ENCODE measurements around the gene XIRP2.

XIRP2 gene

DNA sequence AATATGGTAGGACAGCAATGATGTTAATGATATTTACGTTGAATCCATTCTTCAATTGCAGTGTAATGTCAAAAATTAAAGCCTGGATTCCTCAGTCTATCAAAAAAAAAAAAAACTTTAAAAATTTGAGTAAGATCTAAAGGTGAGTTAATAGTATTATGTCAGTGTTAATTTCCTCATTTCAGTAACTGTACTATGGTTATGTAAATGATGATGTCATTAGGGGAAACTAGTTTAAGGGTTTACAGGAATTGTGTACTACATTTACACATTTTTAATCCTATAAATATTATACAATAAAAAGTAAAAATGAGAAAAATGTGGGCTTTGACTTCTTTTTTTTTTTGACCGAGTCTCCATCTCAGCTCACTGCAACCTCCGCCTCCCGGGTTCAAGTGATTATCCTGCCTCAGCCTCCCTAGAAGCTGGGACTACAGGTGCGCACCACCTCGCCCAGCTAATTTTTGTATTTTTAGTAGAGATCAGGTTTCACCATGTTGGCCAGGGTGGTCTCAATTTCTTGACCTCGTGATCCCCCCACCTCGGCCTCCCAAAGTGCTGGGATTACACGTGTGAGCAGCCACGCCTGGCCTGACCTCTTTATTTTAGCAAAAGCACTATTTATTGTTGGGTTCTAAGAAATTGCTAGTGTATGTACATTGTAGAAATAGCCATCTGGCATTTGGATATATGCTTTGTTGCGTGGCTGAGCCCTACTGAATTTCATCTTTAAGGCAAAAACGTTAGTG is 106.5 kb downstream of the XIRP2 start:
- no peak for DNase-seq (ENCODE audit: extremely low read depth, low read depth)
- TF ChIP-seq CTCF (IDR thresholded peaks at IDR 0.05; ENCODE audit: low read depth, low read length) = no peak

DNA sequence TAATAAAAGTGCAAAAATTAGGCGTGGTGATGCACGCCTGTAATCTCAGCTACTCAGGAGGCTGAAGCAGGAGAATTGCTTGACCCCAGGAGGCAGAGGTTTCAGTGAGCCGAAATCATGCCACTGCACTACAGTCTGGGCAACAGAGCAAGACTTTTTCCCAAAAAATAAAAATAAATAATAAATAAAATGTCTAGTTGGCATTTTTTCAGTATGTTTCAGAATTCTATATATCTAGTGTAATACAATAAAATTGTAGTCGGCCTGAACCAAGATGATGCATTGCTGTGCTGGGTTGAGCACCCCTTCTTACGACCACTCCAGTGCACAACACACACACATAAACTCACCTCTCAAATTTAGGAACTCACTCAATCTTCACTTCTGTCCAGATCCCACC is 108.2 kb downstream of the XIRP2 start:
- DNase-seq (ENCODE audit: extremely low read depth, low read depth) = no peak

GRCh38 chr2:167001165-167001564 is 112.9 kb downstream of the XIRP2 start:
- DNase-seq (ENCODE audit: extremely low read depth, low read depth) = no peak
- TF ChIP-seq CTCF (IDR thresholded peaks at IDR 0.05; ENCODE audit: low read depth, low read length) = no peak

More for the DNA sequence above, 108.2 kb downstream of the XIRP2 start:
- no peak for TF ChIP-seq CTCF (IDR thresholded peaks at IDR 0.05; ENCODE audit: low read depth, low read length)

DNA sequence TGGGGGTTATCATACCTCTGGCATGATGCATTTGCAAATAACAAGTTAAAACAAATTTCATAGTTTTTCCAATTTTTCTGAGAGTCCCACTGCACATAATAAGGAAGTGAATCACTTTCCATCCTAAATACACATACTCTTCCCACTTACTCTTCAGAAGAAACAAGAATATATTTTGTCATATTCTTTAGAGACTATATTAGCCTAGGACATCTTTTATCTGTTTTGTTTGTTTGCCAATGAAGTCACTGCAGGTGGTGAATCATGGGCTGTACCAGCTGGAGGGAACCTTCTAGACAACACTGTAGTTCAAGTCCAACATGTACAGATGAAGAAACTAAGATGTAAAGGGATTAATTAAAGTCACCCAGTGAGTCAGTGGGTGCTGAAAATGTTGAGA is 116.8 kb downstream of the XIRP2 start:
- no peak for TF ChIP-seq CTCF (IDR thresholded peaks at IDR 0.05; ENCODE audit: low read depth, low read length)
- no peak for DNase-seq (ENCODE audit: extremely low read depth, low read depth)

GRCh38 chr2:167013227-167013626 is 124.9 kb downstream of the XIRP2 start:
- TF ChIP-seq CTCF (IDR thresholded peaks at IDR 0.05; ENCODE audit: low read depth, low read length) = no peak
- DNase-seq (ENCODE audit: extremely low read depth, low read depth) = no peak

- no peak for DNase-seq (ENCODE audit: extremely low read depth, low read depth)
- TF ChIP-seq CTCF (IDR thresholded peaks at IDR 0.05; ENCODE audit: low read depth, low read length) = no peak
Measured at GRCh38 chr2:167015806-167016205, 127.5 kb downstream of the XIRP2 start.

GRCh38 chr2:167017021-167017420 is 128.7 kb downstream of the XIRP2 start:
- no peak for TF ChIP-seq CTCF (IDR thresholded peaks at IDR 0.05; ENCODE audit: low read depth, low read length)
- DNase-seq (ENCODE audit: extremely low read depth, low read depth) = no peak

All from AG09319 (cell line).